HepG2 (cell line): Measurements from ENCODE around the gene SLC34A3. TPM values are rescaled to one million over a fixed set of nuclear protein-coding genes. Genes with fewer than 3 reads are reported as not detected.
A peak's percentile ranks its signal among the peaks of the same experiment; 100 is the strongest.

ENCODE experiments used
- ARNTL ChIP-seq: sonication (generic); formaldehyde crosslinking; IDR thresholded peaks from 2 replicates; pipeline ENCODE4 v1.4.0; 2020; ENCODE audit warnings: mild to moderate bottlenecking, missing genetic modification reagents
- GABPA ChIP-seq, 2 experiments: IDR thresholded peaks; 2 replicates each; pipeline ENCODE4 v1.6.1; 2011 to 2016; ENCODE audit warnings: low read depth in 2 of 2, low read length in 1 of 2, missing biosample characterization in 1 of 2, missing genetic modification characterization in 1 of 2
- GRHL1 ChIP-seq: sonication (generic); formaldehyde crosslinking; conservative IDR thresholded peaks from 2 replicates; pipeline ENCODE4 v1.8.0; 2022; ENCODE audit warnings: missing genetic modification reagents
- HIC2 ChIP-seq: sonication (generic); formaldehyde crosslinking; IDR thresholded peaks from 2 replicates; pipeline ENCODE4 v1.9.0; 2022; ENCODE audit warnings: low read depth, missing genetic modification reagents
- MTA1 ChIP-seq: sonication (generic); formaldehyde crosslinking; IDR thresholded peaks from 2 replicates; pipeline ENCODE4 v1.4.0; 2020; ENCODE audit warnings: missing genetic modification reagents, mild to moderate bottlenecking, borderline replicate concordance
- NFKB2 ChIP-seq: sonication (generic); formaldehyde crosslinking; IDR thresholded peaks from 2 replicates; pipeline ENCODE4 v1.4.0; 2020; ENCODE audit warnings: missing genetic modification reagents, borderline replicate concordance
- PAX8 ChIP-seq: sonication (generic); formaldehyde crosslinking; IDR thresholded peaks from 2 replicates; pipeline ENCODE4 v1.8.0; 2022; ENCODE audit warnings: mild to moderate bottlenecking, missing genetic modification reagents, borderline replicate concordance
- SCMH1 ChIP-seq: sonication (generic); formaldehyde crosslinking; IDR thresholded peaks from 2 replicates; pipeline ENCODE4 v1.9.0; 2021; ENCODE audit warnings: missing genetic modification reagents, mild to moderate bottlenecking, borderline replicate concordance
- SNRNP70 ChIP-seq: fragments of 200-400 bp; formaldehyde crosslinking; IDR thresholded peaks from 2 replicates; pipeline ENCODE4 v1.6.1; 2017; ENCODE audit warnings: mild to moderate bottlenecking, low read depth, low read length, moderate library complexity
- SP2 ChIP-seq: sonication (generic); formaldehyde crosslinking; IDR thresholded peaks from 2 replicates; pipeline ENCODE4 v1.5.1; 2020; ENCODE audit warnings: mild to moderate bottlenecking, missing genetic modification reagents
- TRIM24 ChIP-seq: sonication (generic); formaldehyde crosslinking; IDR thresholded peaks from 2 replicates; pipeline ENCODE4 v1.8.0; 2022; ENCODE audit warnings: mild to moderate bottlenecking, missing genetic modification reagents
- ZC3H13 ChIP-seq: sonication (generic); formaldehyde crosslinking; IDR thresholded peaks from 2 replicates; pipeline ENCODE4 v1.8.1; 2023; ENCODE audit warnings: mild to moderate bottlenecking, missing genetic modification reagents, moderate library complexity
- ZMYM3 ChIP-seq: sonication (generic); formaldehyde crosslinking; IDR thresholded peaks from 2 replicates; pipeline ENCODE4 v1.5.1; 2020; ENCODE audit warnings: mild to moderate bottlenecking, missing genetic modification reagents
- ZNF775 ChIP-seq: sonication (generic); formaldehyde crosslinking; IDR thresholded peaks from 2 replicates; pipeline ENCODE4 v1.4.0; 2020; ENCODE audit warnings: missing genetic modification reagents, mild to moderate bottlenecking, moderate library complexity, borderline replicate concordance
- polyA plus RNA-seq, 8 experiments: library from polyadenylated mRNA; depleted of rRNA in 3 of 8; stranded (reverse) in 7 of 8; unstranded in 1 of 8; fragments of >200 nt; fragmentation: Illumina TruSeq in 4 of 8; extraction: Trizol in 4 of 8; gene quantifications; 2 replicates each; pipeline versions ENCODE4 v1.2.1 to v1.2.3, GENCODE V29; 2011 to 2016; ENCODE audit warnings: low read depth in 4 of 8, missing spikeins in 1 of 8, mixed read lengths in 1 of 8; ENCODE audit not compliant: insufficient read depth in 1 of 8
- total RNA-seq, 5 experiments: library from RNA; depleted of rRNA; stranded (reverse); fragments of >200 nt; fragmentation: Illumina TruSeq; extraction: Trizol; gene quantifications; 2 replicates each; pipeline ENCODE4 v1.2.3, GENCODE V29; 2016; ENCODE audit warnings: low read depth in 1 of 5
- TF ChIP-seq, protein P1 (sequence below): sonication (generic); formaldehyde crosslinking; IDR thresholded peaks from 2 replicates; pipeline ENCODE4 v1.5.0; 2020; ENCODE audit warnings: missing genetic modification reagents
- TF ChIP-seq, protein P2 (sequence below): sonication (generic); formaldehyde crosslinking; IDR thresholded peaks from 2 replicates; pipeline ENCODE4 v1.4.0; 2020; ENCODE audit warnings: missing genetic modification reagents, borderline replicate concordance
- TF ChIP-seq, protein P3 (sequence below): sonication (generic); formaldehyde crosslinking; IDR thresholded peaks from 2 replicates; pipeline ENCODE4 v1.4.0; 2020; ENCODE audit warnings: missing genetic modification reagents

SLC34A3 gene
- total and polyA plus RNA-seq, 2 of the 13 experiments (the other 11 are each of a cell fraction or from before 2014, with no cell fraction given) = 0.07 to 1.0 TPM

DNA sequence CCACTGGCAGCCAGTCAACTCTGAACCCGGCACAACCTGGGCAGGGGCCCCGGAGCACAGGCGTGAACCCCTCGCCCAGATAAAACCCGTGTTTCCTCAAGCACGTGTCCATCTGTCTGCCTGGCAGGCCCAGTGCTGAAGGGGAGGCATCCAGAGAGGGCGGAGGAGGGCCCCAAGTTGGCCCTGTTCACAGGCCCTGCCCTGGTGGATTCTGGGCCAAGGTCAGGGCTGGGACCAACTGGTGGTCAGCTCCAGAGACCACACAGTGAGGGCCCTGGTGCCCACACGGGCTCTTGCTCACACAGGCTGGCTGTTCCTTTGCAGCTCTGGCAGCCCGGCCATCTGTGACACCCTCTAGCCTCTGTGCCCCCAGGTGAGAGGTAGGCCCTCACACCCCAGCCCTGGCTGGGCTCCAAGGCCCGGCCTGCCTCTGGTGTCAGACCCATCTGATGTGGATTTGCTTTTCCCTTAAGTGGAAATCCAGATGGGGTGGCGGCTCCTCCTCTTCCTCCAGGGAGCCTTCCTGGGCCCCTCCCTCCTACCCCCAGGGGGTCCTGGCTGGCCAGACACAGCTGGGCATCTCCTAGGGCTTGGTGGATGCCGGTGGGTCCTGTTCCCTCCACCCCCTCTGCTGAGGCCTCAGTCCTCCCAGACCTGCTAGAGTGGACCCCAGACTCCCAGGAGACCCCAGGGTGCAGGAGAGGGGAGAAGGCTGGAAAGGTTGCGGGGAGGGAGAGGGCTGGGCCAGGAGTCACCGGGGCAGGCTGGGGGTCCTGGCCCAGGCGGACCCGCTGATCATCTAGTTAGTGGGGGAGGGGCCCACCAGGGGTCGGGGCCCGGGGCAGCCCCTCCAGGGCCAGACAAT is 19.9 kb downstream of the SLC34A3 start (continued):
- TF ChIP-seq, protein P1, sequence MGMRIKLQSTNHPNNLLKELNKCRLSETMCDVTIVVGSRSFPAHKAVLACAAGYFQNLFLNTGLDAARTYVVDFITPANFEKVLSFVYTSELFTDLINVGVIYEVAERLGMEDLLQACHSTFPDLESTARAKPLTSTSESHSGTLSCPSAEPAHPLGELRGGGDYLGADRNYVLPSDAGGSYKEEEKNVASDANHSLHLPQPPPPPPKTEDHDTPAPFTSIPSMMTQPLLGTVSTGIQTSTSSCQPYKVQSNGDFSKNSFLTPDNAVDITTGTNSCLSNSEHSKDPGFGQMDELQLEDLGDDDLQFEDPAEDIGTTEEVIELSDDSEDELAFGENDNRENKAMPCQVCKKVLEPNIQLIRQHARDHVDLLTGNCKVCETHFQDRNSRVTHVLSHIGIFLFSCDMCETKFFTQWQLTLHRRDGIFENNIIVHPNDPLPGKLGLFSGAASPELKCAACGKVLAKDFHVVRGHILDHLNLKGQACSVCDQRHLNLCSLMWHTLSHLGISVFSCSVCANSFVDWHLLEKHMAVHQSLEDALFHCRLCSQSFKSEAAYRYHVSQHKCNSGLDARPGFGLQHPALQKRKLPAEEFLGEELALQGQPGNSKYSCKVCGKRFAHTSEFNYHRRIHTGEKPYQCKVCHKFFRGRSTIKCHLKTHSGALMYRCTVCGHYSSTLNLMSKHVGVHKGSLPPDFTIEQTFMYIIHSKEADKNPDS (CRISPR knock-in tag) = no peak
- TF ChIP-seq ARNTL (CRISPR knock-in tag) = peak; percentile 89
- no peak for TF ChIP-seq SNRNP70
- no peak for TF ChIP-seq GRHL1
- no peak for TF ChIP-seq SP2 (CRISPR knock-in tag)
- no peak for TF ChIP-seq ZC3H13 (CRISPR knock-in tag)
- no peak for TF ChIP-seq PAX8 (CRISPR knock-in tag)
- no peak for TF ChIP-seq ZMYM3 (CRISPR knock-in tag)
- TF ChIP-seq HIC2 (CRISPR knock-in tag) = peak; percentile 75; the same call in 1 of the 2 replicates
- TF ChIP-seq GABPA (IDR thresholded peaks at IDR 0.05; ENCODE audit: low read depth, low read length) = no peak
- 0 out of 2 replicates have a peak, but pooled peaks have one; percentile 11 for TF ChIP-seq GABPA (CRISPR knock-in tag; IDR thresholded peaks at IDR 0.05; ENCODE audit: low read depth)
- no peak for TF ChIP-seq TRIM24 (CRISPR knock-in tag)
- TF ChIP-seq, protein P2, sequence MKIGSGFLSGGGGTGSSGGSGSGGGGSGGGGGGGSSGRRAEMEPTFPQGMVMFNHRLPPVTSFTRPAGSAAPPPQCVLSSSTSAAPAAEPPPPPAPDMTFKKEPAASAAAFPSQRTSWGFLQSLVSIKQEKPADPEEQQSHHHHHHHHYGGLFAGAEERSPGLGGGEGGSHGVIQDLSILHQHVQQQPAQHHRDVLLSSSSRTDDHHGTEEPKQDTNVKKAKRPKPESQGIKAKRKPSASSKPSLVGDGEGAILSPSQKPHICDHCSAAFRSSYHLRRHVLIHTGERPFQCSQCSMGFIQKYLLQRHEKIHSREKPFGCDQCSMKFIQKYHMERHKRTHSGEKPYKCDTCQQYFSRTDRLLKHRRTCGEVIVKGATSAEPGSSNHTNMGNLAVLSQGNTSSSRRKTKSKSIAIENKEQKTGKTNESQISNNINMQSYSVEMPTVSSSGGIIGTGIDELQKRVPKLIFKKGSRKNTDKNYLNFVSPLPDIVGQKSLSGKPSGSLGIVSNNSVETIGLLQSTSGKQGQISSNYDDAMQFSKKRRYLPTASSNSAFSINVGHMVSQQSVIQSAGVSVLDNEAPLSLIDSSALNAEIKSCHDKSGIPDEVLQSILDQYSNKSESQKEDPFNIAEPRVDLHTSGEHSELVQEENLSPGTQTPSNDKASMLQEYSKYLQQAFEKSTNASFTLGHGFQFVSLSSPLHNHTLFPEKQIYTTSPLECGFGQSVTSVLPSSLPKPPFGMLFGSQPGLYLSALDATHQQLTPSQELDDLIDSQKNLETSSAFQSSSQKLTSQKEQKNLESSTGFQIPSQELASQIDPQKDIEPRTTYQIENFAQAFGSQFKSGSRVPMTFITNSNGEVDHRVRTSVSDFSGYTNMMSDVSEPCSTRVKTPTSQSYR (CRISPR knock-in tag) = no peak
- no peak for TF ChIP-seq ZNF775 (CRISPR knock-in tag)
- no peak; the same call in 1 of the 2 replicates for TF ChIP-seq MTA1 (CRISPR knock-in tag)
- no peak for TF ChIP-seq NFKB2
- TF ChIP-seq, protein P3, sequence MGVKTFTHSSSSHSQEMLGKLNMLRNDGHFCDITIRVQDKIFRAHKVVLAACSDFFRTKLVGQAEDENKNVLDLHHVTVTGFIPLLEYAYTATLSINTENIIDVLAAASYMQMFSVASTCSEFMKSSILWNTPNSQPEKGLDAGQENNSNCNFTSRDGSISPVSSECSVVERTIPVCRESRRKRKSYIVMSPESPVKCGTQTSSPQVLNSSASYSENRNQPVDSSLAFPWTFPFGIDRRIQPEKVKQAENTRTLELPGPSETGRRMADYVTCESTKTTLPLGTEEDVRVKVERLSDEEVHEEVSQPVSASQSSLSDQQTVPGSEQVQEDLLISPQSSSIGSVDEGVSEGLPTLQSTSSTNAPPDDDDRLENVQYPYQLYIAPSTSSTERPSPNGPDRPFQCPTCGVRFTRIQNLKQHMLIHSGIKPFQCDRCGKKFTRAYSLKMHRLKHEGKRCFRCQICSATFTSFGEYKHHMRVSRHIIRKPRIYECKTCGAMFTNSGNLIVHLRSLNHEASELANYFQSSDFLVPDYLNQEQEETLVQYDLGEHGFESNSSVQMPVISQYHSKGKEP (CRISPR knock-in tag) = no peak
- no peak for TF ChIP-seq SCMH1 (CRISPR knock-in tag)
